H1 (cell line): Measurements from ENCODE around the gene PTPRE. TPM values are rescaled to one million over a fixed set of nuclear protein-coding genes. Genes with fewer than 3 reads are reported as not detected.

Experiments
- CTCF ChIA-PET: fragments of 300-600 bp; sonication (Branson Sonifier 250); formaldehyde crosslinking; loops from one replicate; lab custom pipeline; 2021; ENCODE audit not compliant: partially characterized antibody; lab: Charles Lee
- POLR2A ChIA-PET: fragments of 300-600 bp; sonication (Branson Sonifier 250); formaldehyde crosslinking; loops from one replicate; lab custom pipeline; 2021; ENCODE audit warnings: inconsistent platforms; ENCODE audit not compliant: partially characterized antibody; lab: Charles Lee
- DNase-seq, 2 experiments: peaks; one replicate each; pipeline versions ENCODE4 v3.0.0 to v3.0.0-alpha.2; 2010 to 2022; ENCODE audit warnings: low spot score in 2 of 2, low read depth in 1 of 2, mixed read lengths in 1 of 2
- FAIRE-seq: peaks from 2 replicates; lab custom pipeline; 2011; peaks lifted over from hg19 to GRCh38; lab: Jason Lieb, UNC
- H2AFZ ChIP-seq: 2 replicates; pipeline ENCODE4 v1.8.1; 2012; ENCODE audit warnings: low read length, inconsistent platforms
- H2AK5ac ChIP-seq: 2 replicates; pipeline ENCODE4 v1.6.1; 2013; ENCODE audit warnings: low read depth, low read length
- H2BK120ac ChIP-seq: replicated peaks from 2 replicates; pipeline ENCODE3; 2013; ENCODE audit warnings: low read depth, low read length, inconsistent platforms
- H2BK12ac ChIP-seq: 2 replicates; pipeline ENCODE4 v1.6.1; 2013; ENCODE audit warnings: low read depth, low read length
- H2BK15ac ChIP-seq: 2 replicates; pipeline ENCODE4 v1.6.1; 2013; ENCODE audit warnings: low read length
- H2BK20ac ChIP-seq: 2 replicates; pipeline ENCODE4 v1.6.1; 2013; ENCODE audit warnings: low read length
- H2BK5ac ChIP-seq: 2 replicates; pipeline ENCODE4 v1.6.1; 2013; ENCODE audit warnings: low read depth, low read length
- H3K14ac ChIP-seq: 2 replicates; pipeline ENCODE4 v1.6.1; 2013; ENCODE audit warnings: inconsistent platforms; ENCODE audit not compliant: insufficient read length
- H3K18ac ChIP-seq: 2 replicates; pipeline ENCODE4 v1.6.1; 2013; ENCODE audit warnings: low read length; ENCODE audit errors: extremely low read depth
- H3K23ac ChIP-seq: 2 replicates; pipeline ENCODE4 v1.6.1; 2013; ENCODE audit warnings: inconsistent platforms; ENCODE audit not compliant: insufficient read length
- H3K23me2 ChIP-seq: 2 replicates; pipeline ENCODE4 v1.6.1; 2013; ENCODE audit warnings: low read depth, low read length
- H3K27ac ChIP-seq: 2 replicates; pipeline ENCODE4 v1.6.1; 2011; ENCODE audit warnings: low read depth, low read length, inconsistent platforms
- H3K27me3 ChIP-seq, 4 experiments: replicated peaks in 1 of 4; 1 replicate in 1 of 4; 2 replicates in 3 of 4; pipeline versions ENCODE4 v1.6.1 to v1.8.1; 2011 to 2013; ENCODE audit warnings: low read length in 3 of 4, mild to moderate bottlenecking in 3 of 4, inconsistent platforms in 2 of 4, mixed read lengths in 2 of 4, moderate library complexity in 1 of 4; ENCODE audit not compliant: control insufficient read depth in 3 of 4, insufficient read depth in 3 of 4; ENCODE audit errors: extremely low read depth in 1 of 4
- H3K36me3 ChIP-seq, 4 experiments: 2 replicates each; pipeline versions ENCODE4 v1.6.1 to v1.8.1; 2011 to 2013; ENCODE audit warnings: mild to moderate bottlenecking in 4 of 4, low read length in 3 of 4, moderate library complexity in 2 of 4, control low read depth in 1 of 4, inconsistent platforms in 1 of 4; ENCODE audit not compliant: insufficient read depth in 4 of 4, control insufficient read depth in 2 of 4
- H3K4ac ChIP-seq: replicated peaks from 2 replicates; pipeline ENCODE3; 2013; ENCODE audit warnings: low read length, low read depth, mixed read lengths, inconsistent platforms; ENCODE audit not compliant: insufficient read length
- H3K4me1 ChIP-seq, 4 experiments: replicated peaks in 1 of 4; 1 replicate in 1 of 4; 2 replicates in 3 of 4; pipeline versions ENCODE4 v1.6.1 to v1.8.1; 2011 to 2013; ENCODE audit warnings: low read length in 3 of 4, inconsistent platforms in 2 of 4, mixed read lengths in 1 of 4; ENCODE audit not compliant: insufficient read depth in 4 of 4, control insufficient read depth in 3 of 4
- H3K4me2 ChIP-seq, 2 experiments: 2 replicates each; pipeline versions ENCODE4 v1.6.1 to v1.8.1; 2011 to 2013; ENCODE audit warnings: low read depth in 2 of 2, low read length in 2 of 2, control low read depth in 1 of 2, inconsistent platforms in 1 of 2, mild to moderate bottlenecking in 1 of 2; ENCODE audit not compliant: insufficient read depth in 1 of 2
- H3K4me3 ChIP-seq, 4 experiments: fragments of 200-600, 300-600 bp in 1 of 4; sonication (generic), shearing (Covaris generic), sonication (Bioruptor Twin) in 1 of 4; 2 replicates each; pipeline versions ENCODE4 v1.5.1 to v1.8.1; 2011 to 2016; ENCODE audit warnings: low read length in 4 of 4, low read depth in 3 of 4, control low read depth in 2 of 4, inconsistent platforms in 2 of 4, mild to moderate bottlenecking in 2 of 4, mixed read lengths in 1 of 4, moderate library complexity in 1 of 4; ENCODE audit not compliant: insufficient read depth in 2 of 4; ENCODE audit errors: extremely low read depth in 1 of 4
- H3K56ac ChIP-seq: replicated peaks from 2 replicates; pipeline ENCODE3; 2013; ENCODE audit warnings: low read depth, mild to moderate bottlenecking, mixed read lengths, low read length, inconsistent platforms; ENCODE audit not compliant: insufficient read length
- H3K79me1 ChIP-seq: 2 replicates; pipeline ENCODE4 v1.6.1; 2013; ENCODE audit warnings: low read depth, low read length, control low read depth
- H3K79me2 ChIP-seq, 2 experiments: 2 replicates each; pipeline versions ENCODE4 v1.6.1 to v1.8.1; 2012 to 2013; ENCODE audit warnings: low read length in 2 of 2, mild to moderate bottlenecking in 2 of 2, inconsistent platforms in 1 of 2; ENCODE audit not compliant: insufficient read depth in 2 of 2, control insufficient read depth in 1 of 2
- H3K9ac ChIP-seq, 4 experiments: replicated peaks in 1 of 4; 1 replicate in 1 of 4; 2 replicates in 3 of 4; pipeline versions ENCODE4 v1.6.1 to v1.8.1; 2011 to 2013; ENCODE audit warnings: low read depth in 3 of 4, low read length in 3 of 4, control low read depth in 2 of 4, mild to moderate bottlenecking in 2 of 4, moderate library complexity in 2 of 4, inconsistent platforms in 1 of 4; ENCODE audit errors: extremely low read depth in 1 of 4
- H3K9me3 ChIP-seq, 2 experiments: 2 replicates each; pipeline versions ENCODE4 v1.6.1 to v1.8.1; 2012 to 2013; ENCODE audit warnings: mild to moderate bottlenecking in 2 of 2, moderate library complexity in 2 of 2, control low read depth in 1 of 2, inconsistent platforms in 1 of 2, low read depth in 1 of 2, low read length in 1 of 2, mixed read lengths in 1 of 2; ENCODE audit not compliant: insufficient read depth in 2 of 2
- H4K20me1 ChIP-seq, 2 experiments: replicated peaks in 1 of 2; 2 replicates each; pipeline versions ENCODE3 to v1.8.1; 2011 to 2013; ENCODE audit warnings: inconsistent platforms in 2 of 2, low read length in 2 of 2, mild to moderate bottlenecking in 1 of 2; ENCODE audit not compliant: insufficient read depth in 2 of 2, control insufficient read depth in 1 of 2
- H4K5ac ChIP-seq: 2 replicates; pipeline ENCODE4 v1.6.1; 2013; ENCODE audit warnings: low read length, low read depth, mixed read lengths, inconsistent platforms; ENCODE audit not compliant: insufficient read length
- H4K8ac ChIP-seq: 2 replicates; pipeline ENCODE4 v1.8.0; 2013; ENCODE audit warnings: mild to moderate bottlenecking, moderate library complexity, low read length, inconsistent platforms; ENCODE audit not compliant: insufficient read depth; ENCODE audit errors: extremely low read depth
- H4K91ac ChIP-seq: replicated peaks from 2 replicates; pipeline ENCODE3; 2013; ENCODE audit warnings: low read length, mixed read lengths, inconsistent platforms; ENCODE audit not compliant: insufficient read length
- CBX5 ChIP-seq: fragments of 300-800, 300-1000 bp; sonication (generic); IDR thresholded peaks from 2 replicates; pipeline ENCODE4 v1.7.1; 2016; ENCODE audit warnings: antibody characterized with exemption, low read length, low read depth
- CHD1 ChIP-seq: IDR thresholded peaks from 2 replicates; pipeline ENCODE4 v1.6.1; 2012; ENCODE audit warnings: low read depth, low read length, improper control_type of control experiment
- CTBP2 ChIP-seq: IDR thresholded peaks from 2 replicates; pipeline ENCODE4 v1.7.0; 2011; ENCODE audit warnings: borderline replicate concordance, mild to moderate bottlenecking, moderate library complexity, mixed read lengths, low read length; ENCODE audit not compliant: insufficient read depth, insufficient read length
- MAFK ChIP-seq: IDR thresholded peaks from 2 replicates; pipeline ENCODE4 v1.6.1; 2012; ENCODE audit warnings: low read depth, mild to moderate bottlenecking, improper control_type of control experiment, low read length
- NRF1 ChIP-seq: IDR thresholded peaks from 2 replicates; pipeline ENCODE4 v1.6.1; 2011; ENCODE audit warnings: mild to moderate bottlenecking, low read depth, low read length, improper control_type of control experiment
- RAD21 ChIP-seq, 2 experiments: IDR thresholded peaks in 1 of 2; conservative IDR thresholded peaks in 1 of 2; 2 replicates each; pipeline ENCODE4 v1.6.1; 2011; ENCODE audit warnings: low read depth in 2 of 2, low read length in 2 of 2, improper control_type of control experiment in 1 of 2, inconsistent platforms in 1 of 2, mild to moderate bottlenecking in 1 of 2, moderate library complexity in 1 of 2
- SP4 ChIP-seq: IDR thresholded peaks from 2 replicates; pipeline ENCODE4 v1.6.1; 2012; ENCODE audit warnings: low read length, inconsistent platforms
- TAF1 ChIP-seq: IDR thresholded peaks from 2 replicates; pipeline ENCODE4 v1.6.1; 2011; ENCODE audit warnings: mild to moderate bottlenecking, low read depth, low read length
- TCF12 ChIP-seq: IDR thresholded peaks from 2 replicates; pipeline ENCODE4 v1.6.1; 2011; ENCODE audit warnings: low read depth, mild to moderate bottlenecking, low read length
- WGBS, 2 experiments: shearing (Covaris generic) in 1 of 2; methylation state at CpG; one replicate each; pipeline versions ENCODE4 v1.1.6 to v1.1.7; 2013 to 2015; ENCODE audit warnings: low lambda C conversion rate in 2 of 2, mixed read lengths in 2 of 2, inconsistent platforms in 1 of 2, low coverage in 1 of 2, missing lambda C conversion rate in 1 of 2; ENCODE audit not compliant: insufficient replicate concordance in 2 of 2, insufficient coverage in 1 of 2, insufficient read length in 1 of 2; ENCODE audit errors: extremely low coverage in 1 of 2, missing lambda C conversion rate in 1 of 2; 5-methylcytosine and 5-hydroxymethylcytosine counted together
- polyA plus RNA-seq, 7 experiments: library from polyadenylated mRNA; depleted of rRNA in 3 of 7; stranded (reverse) in 5 of 7; unstranded in 2 of 7; fragments of >200 nt in 5 of 7; fragments of 200-250 nt in 2 of 7; gene quantifications; 1 replicate in 5 of 7; 2 replicates in 1 of 7; 4 replicates in 1 of 7; pipeline versions ENCODE4 v1.2.1 to v1.2.3, GENCODE V29; 2011 to 2013; ENCODE audit warnings: missing spikeins in 2 of 7, mixed read lengths in 2 of 7
- total RNA-seq: library from RNA; stranded (reverse); fragmentation: NEBNext Ultra II Directional; extraction: Animal tissue kit (Norgen Biotek cat#: 25700); gene quantifications from 2 replicates; pipeline ENCODE4 v1.2.1, GENCODE V29; 2021

The PTPRE gene
- total and polyA plus RNA-seq, 2 of the 8 experiments (the other 6 are each of a cell fraction or from before 2014, with no cell fraction given), result 0.33 to 0.54 TPM

DNA sequence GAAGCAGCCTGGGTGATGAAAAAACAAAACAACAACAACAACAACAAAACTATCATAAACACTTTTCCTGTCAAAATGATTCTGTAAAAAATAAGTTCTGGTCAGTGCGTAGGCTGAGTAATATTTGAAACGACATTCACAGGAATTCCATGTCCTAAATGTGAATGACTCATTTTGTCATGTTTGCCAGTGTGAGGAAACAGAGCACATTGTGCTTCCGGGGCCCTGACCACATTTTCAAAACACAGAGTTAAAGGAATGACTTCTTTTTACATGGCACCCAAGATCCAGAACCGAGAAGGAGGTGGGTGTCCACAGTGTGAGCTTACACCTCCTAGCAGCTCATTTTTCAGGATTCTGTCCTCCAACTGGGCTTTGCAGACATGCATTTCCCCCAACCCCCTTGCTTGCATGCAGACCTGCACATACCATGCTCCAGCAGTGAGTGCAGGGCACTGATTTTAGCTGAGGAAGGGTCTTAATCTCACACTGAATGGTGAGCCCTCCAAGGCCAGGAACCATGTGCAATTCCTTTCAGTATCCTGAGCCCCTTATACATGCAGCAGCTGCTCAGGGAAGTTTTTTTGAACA lies 17.2 kb upstream of the PTPRE start:
- Histone ChIP-seq H3K79me1 (no peaks in the 10 kb centered on the region), H3K4me2 (no peak overlapping the region), H3K18ac (no peak overlapping the region), H2AK5ac (no peak overlapping the region), H3K14ac (no peak overlapping the region), H4K20me1 (no peaks in the 10 kb centered on the region), H2BK120ac (no peak overlapping the region), H2BK5ac (no peak overlapping the region), H3K27me3 (no peaks in the 10 kb centered on the region), H3K4ac (no peak overlapping the region), H2BK12ac (no peak overlapping the region), H2AFZ (no peak overlapping the region), H3K23ac (no peak overlapping the region), H3K4me3 (no peak overlapping the region), H3K9me3 (no peaks in the 10 kb centered on the region), H3K36me3 (no peaks in the 10 kb centered on the region), H3K56ac (no peak overlapping the region), H2BK20ac (no peak overlapping the region), H3K9ac (no peak overlapping the region), H3K4me1 (no peaks in the 10 kb centered on the region; a peak in 1 of 7 replicates), H3K27ac (no peak overlapping the region), H4K8ac (no peak overlapping the region), H4K91ac (no peak overlapping the region), H2BK15ac (no peak overlapping the region), H4K5ac (no peak overlapping the region), H3K23me2 (no peaks in the 10 kb centered on the region), H3K79me2 (no peaks in the 10 kb centered on the region)
- whole genome bisulfite sequencing, 2 experiments, result 83% methylated on average over 4 of the region's 4 CpGs; no CpG with 5 or more reads in 1 of the 2 experiments
- no peak for FAIRE-seq
- DNase-seq, result peak in 1 of 2 experiments; percentile 29
- CTCF ChIA-PET, result interaction anchor here (1.1 to 1.8 kb wide), 4 partner anchors 11 to 180 kb away, joined by 3 to 8 read pairs (median 4); no protein-coding TSS in a partner anchor
- POLR2A ChIA-PET, result no interaction called here
- no peak for TF ChIP-seq CTBP2
- no peak for TF ChIP-seq CBX5
- no peak for TF ChIP-seq CHD1
- no peak for TF ChIP-seq SP4
- no peak for TF ChIP-seq RAD21 (IDR thresholded peaks at IDR 0.05 in 1 of 2, conservative IDR thresholded peaks at IDR 0.05 in 1 of 2; ENCODE audit: low read depth in 2 of 2, low read length in 2 of 2)
- TF ChIP-seq NRF1, result no peak
- TF ChIP-seq MAFK, result no peak
- TF ChIP-seq TCF12, result no peak
- no peak for TF ChIP-seq TAF1
